K562 (cell line): ENCODE data around the gene RNF40. TPM values are rescaled to one million over a fixed set of nuclear protein-coding genes. Genes with fewer than 3 reads are reported as not detected.
"Not testable (repeated sequence)": the region's sequence is repeated elsewhere in the genome, so short reads cannot be mapped to it uniquely, and the experiment has no call there.

ENCODE experiments used
- ATAC-seq: fragments of 200-7000 bp; cut with Tn5 transposase; 3 replicates; pipeline ENCODE4 v1.9.1; 2020; ENCODE audit warnings: moderate library complexity
- BruUV-seq: library from RNA; stranded (reverse); fragments of 400-500 nt; replicated peaks from 2 replicates; lab custom pipeline; 2021; lab: Mats Ljungman, UMichigan
- CTCF ChIA-PET: fragments of 300-600 bp; formaldehyde crosslinking; extraction: SDS; loops from one replicate; lab custom pipeline; 2021; ENCODE audit warnings: low intra/inter-chr PET ratio; lab: Yijun Ruan, JAX
- POLR2A ChIA-PET: fragments of 300-600, 350-650 bp; sonication (Branson Sonifier 250); formaldehyde crosslinking; extraction: SDS; loops from one replicate; lab custom pipeline; 2021; ENCODE audit warnings: antibody characterized with exemption, inconsistent platforms; lab: Yijun Ruan, JAX
- DNase-seq, 4 experiments: peaks; one replicate each; pipeline versions ENCODE4 v3.0.0 to v3.0.0-alpha.2; 2011 to 2018; ENCODE audit warnings: low spot score in 3 of 4, mixed read lengths in 3 of 4; ENCODE audit errors: extremely low read depth in 1 of 4
- FAIRE-seq: peaks from 2 replicates; lab custom pipeline; 2011; peaks lifted over from hg19 to GRCh38; lab: Jason Lieb, UNC
- H2AFZ ChIP-seq: 2 replicates; pipeline ENCODE4 v1.6.0; 2011; ENCODE audit warnings: low read depth, low read length, control low read depth, inconsistent platforms
- H3K27ac ChIP-seq: fragments of 200-600 bp; 3 replicates; pipeline ENCODE4 v1.8.0; 2011; ENCODE audit warnings: low read depth, mild to moderate bottlenecking, control low read depth, inconsistent platforms, low read length, moderate library complexity, mixed read lengths; ENCODE audit errors: extremely low read depth
- H3K27me3 ChIP-seq, 2 experiments: fragments of 300-600 bp in 1 of 2; 2 replicates in 1 of 2; 3 replicates in 1 of 2; pipeline versions ENCODE4 v1.6.0 to v1.8.0; 2011; ENCODE audit warnings: inconsistent platforms in 2 of 2, low read length in 2 of 2, mild to moderate bottlenecking in 1 of 2, mixed read lengths in 1 of 2, moderate library complexity in 1 of 2; ENCODE audit not compliant: control insufficient read depth in 2 of 2, insufficient read depth in 2 of 2
- H3K36me3 ChIP-seq: fragments of 300-600 bp; 3 replicates; pipeline ENCODE4 v1.8.0; 2011; ENCODE audit warnings: mild to moderate bottlenecking, low read length, inconsistent platforms; ENCODE audit not compliant: control insufficient read depth, insufficient read depth
- H3K4me1 ChIP-seq, 2 experiments: fragments of 200-600 bp in 1 of 2; replicated peaks in 1 of 2; 2 replicates in 1 of 2; 3 replicates in 1 of 2; pipeline versions ENCODE4 v1.5.1 to v1.8.0; 2011; ENCODE audit warnings: inconsistent platforms in 2 of 2, low read length in 2 of 2, mild to moderate bottlenecking in 1 of 2, mixed read lengths in 1 of 2, moderate library complexity in 1 of 2; ENCODE audit not compliant: control insufficient read depth in 2 of 2, insufficient read depth in 2 of 2
- H3K4me2 ChIP-seq: 2 replicates; pipeline ENCODE4 v1.6.1; 2011; ENCODE audit warnings: low read length, control low read depth, inconsistent platforms, mixed read lengths; ENCODE audit not compliant: insufficient read depth
- H3K4me3 ChIP-seq: fragments of 200-600 bp; sonication (generic), shearing (Covaris generic); 2 replicates; pipeline ENCODE4 v1.5.1; 2016; ENCODE audit warnings: control low read depth, inconsistent platforms
- H3K79me2 ChIP-seq: fragments of 200-600 bp; 3 replicates; pipeline ENCODE4 v1.8.0; 2011; ENCODE audit warnings: low read length, inconsistent platforms; ENCODE audit not compliant: control insufficient read depth, insufficient read depth
- H3K9ac ChIP-seq, 2 experiments: 2 replicates each; pipeline versions ENCODE4 v1.6.0 to v1.6.1; 2011; ENCODE audit warnings: low read depth in 2 of 2, low read length in 2 of 2, control low read depth in 1 of 2, inconsistent platforms in 1 of 2, mild to moderate bottlenecking in 1 of 2, mixed read lengths in 1 of 2; ENCODE audit not compliant: insufficient read depth in 1 of 2
- H3K9me1 ChIP-seq: one replicate; pipeline ENCODE4 v1.6.0; 2011; ENCODE audit warnings: inconsistent platforms, mild to moderate bottlenecking, low read length, moderate library complexity; ENCODE audit not compliant: control insufficient read depth, insufficient read depth
- H3K9me3 ChIP-seq: replicated peaks from 2 replicates; pipeline ENCODE4 v1.5.1; 2011; ENCODE audit warnings: low read depth, low read length, inconsistent platforms; ENCODE audit not compliant: control insufficient read depth, insufficient read depth
- H4K20me1 ChIP-seq: replicated peaks from 2 replicates; pipeline ENCODE4 v1.6.1; 2011; ENCODE audit warnings: low read length, inconsistent platforms, mixed read lengths; ENCODE audit not compliant: control insufficient read depth, insufficient read depth
- ADNP ChIP-seq: fragments of 200-800 bp; sonication (Bioruptor generic); IDR thresholded peaks from 2 replicates; pipeline ENCODE4 v1.6.1; 2016; ENCODE audit warnings: missing genetic modification characterization, missing compliant biosample characterization
- ATF7 ChIP-seq: fragments of 450-650 bp; IDR thresholded peaks from 2 replicates; pipeline ENCODE4 v1.7.1; 2014; ENCODE audit warnings: mild to moderate bottlenecking, moderate library complexity
- CBFA2T3 ChIP-seq: fragments of 450-650 bp; IDR thresholded peaks from 2 replicates; pipeline ENCODE4 v1.6.1; 2017
- CREM ChIP-seq: IDR thresholded peaks from 2 replicates; pipeline ENCODE4 v1.6.1; 2014; ENCODE audit warnings: antibody characterized with exemption, low read depth
- DPF2 ChIP-seq: fragments of 450-650 bp; IDR thresholded peaks from 2 replicates; pipeline ENCODE4 v1.6.1; 2016
- EP300 ChIP-seq: IDR thresholded peaks from 2 replicates; pipeline ENCODE4 v1.6.1; 2012; ENCODE audit warnings: low read length, improper control_type of control experiment
- KDM1A ChIP-seq, 2 experiments: fragments of 450-650 bp; IDR thresholded peaks; 2 replicates each; pipeline ENCODE4 v1.6.1; 2016; ENCODE audit warnings: mild to moderate bottlenecking in 2 of 2
- LCOR ChIP-seq: sonication (generic); formaldehyde crosslinking; IDR thresholded peaks from 2 replicates; pipeline ENCODE4 v1.8.0; 2022; ENCODE audit warnings: mild to moderate bottlenecking, missing genetic modification reagents
- MEF2A ChIP-seq: IDR thresholded peaks from 2 replicates; pipeline ENCODE4 v1.6.1; 2011; ENCODE audit warnings: low read depth, mild to moderate bottlenecking, low read length, moderate library complexity; ENCODE audit not compliant: control insufficient read depth
- MEF2D ChIP-seq: conservative IDR thresholded peaks from 2 replicates; pipeline ENCODE4 v1.6.1; 2016; ENCODE audit warnings: low read depth, missing genetic modification characterization, missing compliant biosample characterization
- MEIS2 ChIP-seq: fragments of 450-650 bp; IDR thresholded peaks from 2 replicates; pipeline ENCODE4 v1.6.1; 2014; ENCODE audit warnings: mild to moderate bottlenecking; ENCODE audit not compliant: partially characterized antibody
- NCOR1 ChIP-seq: fragments of 450-650 bp; IDR thresholded peaks from 2 replicates; pipeline ENCODE4 v1.6.1; 2016; ENCODE audit warnings: mild to moderate bottlenecking, moderate library complexity
- SMARCA4 ChIP-seq: fragments of 450-650 bp; IDR thresholded peaks from 2 replicates; pipeline ENCODE4 v1.6.1; 2016
- SMARCC2 ChIP-seq: fragments of 450-650 bp; IDR thresholded peaks from 2 replicates; pipeline ENCODE4 v1.6.1; 2017; ENCODE audit warnings: antibody characterized with exemption, moderate library complexity, mild to moderate bottlenecking, low read depth
- TBL1XR1 ChIP-seq, 2 experiments: IDR thresholded peaks; 2 replicates each; pipeline ENCODE4 v1.6.1; 2012; ENCODE audit warnings: improper control_type of control experiment in 2 of 2, low read length in 2 of 2, mild to moderate bottlenecking in 1 of 2
- TCF3 ChIP-seq: sonication (generic); formaldehyde crosslinking; IDR thresholded peaks from 2 replicates; pipeline ENCODE4 v1.4.0; 2020; ENCODE audit warnings: mild to moderate bottlenecking, missing genetic modification reagents
- ZNF24 ChIP-seq: fragments of 450-650 bp; IDR thresholded peaks from 2 replicates; pipeline ENCODE4 v1.6.1; 2016
- ZNF384 ChIP-seq: IDR thresholded peaks from 2 replicates; pipeline ENCODE4 v1.6.1; 2012; ENCODE audit warnings: low read depth, low read length, improper control_type of control experiment
- WGBS: fragments of 100-300 bp; shearing (Covaris generic); methylation state at CpG from one replicate; pipeline ENCODE4 v1.1.6; 2016; ENCODE audit warnings: low coverage, mixed read lengths; ENCODE audit not compliant: insufficient coverage; ENCODE audit errors: missing lambda C conversion rate; 5-methylcytosine and 5-hydroxymethylcytosine counted together
- in situ Hi-C: fragments of 300-500 bp; cut with MboI; formaldehyde crosslinking; loops from 4 replicates; pipeline ENCODE4 v1.15.0; 2018; ENCODE audit warnings: inconsistent platforms, mixed read lengths
- intact Hi-C: fragments of 100-400 bp; cut with micrococcal nuclease; formaldehyde crosslinking; loops from 2 replicates; pipeline ENCODE4 v1.14.2; 2022
- polyA plus RNA-seq, 8 experiments: library from polyadenylated mRNA; depleted of rRNA in 4 of 8; stranded (reverse) in 5 of 8; unstranded in 3 of 8; fragments of >200 nt; fragmentation: Nextera tagmentation in 2 of 8; fragmentation: Illumina TruSeq in 1 of 8; extraction: Ambion mirVana in 2 of 8; extraction: Trizol in 1 of 8; gene quantifications; 2 replicates each; pipeline versions ENCODE4 v1.2.1 to v1.2.3, GENCODE V29; 2011 to 2014; ENCODE audit warnings: inconsistent platforms in 1 of 8, missing spikeins in 1 of 8
- total RNA-seq, 7 experiments: library from RNA; depleted of rRNA in 6 of 7; stranded (reverse); fragments of >200 nt in 6 of 7; fragmentation: Illumina TruSeq in 2 of 7; extraction: Trizol in 2 of 7; gene quantifications; 2 replicates each; pipeline versions ENCODE4 v1.2.1 to v1.2.3, GENCODE V29; 2011 to 2021; ENCODE audit warnings: low replicate concordance in 1 of 7
- TF ChIP-seq, protein P1 (sequence below), 2 experiments: IDR thresholded peaks in 1 of 2; conservative IDR thresholded peaks in 1 of 2; 2 replicates each; pipeline ENCODE4 v1.6.1; 2016; ENCODE audit warnings: low read depth in 2 of 2, mild to moderate bottlenecking in 1 of 2, missing compliant biosample characterization in 1 of 2, missing genetic modification characterization in 1 of 2, moderate library complexity in 1 of 2
- TF ChIP-seq, protein P2 (sequence below): IDR thresholded peaks from 2 replicates; pipeline ENCODE4 v1.6.1; 2012; ENCODE audit warnings: low read depth, low read length, improper control_type of control experiment, borderline replicate concordance

RNF40 gene
- total and polyA plus RNA-seq, 9 of the 15 experiments (the other 6 are each of a cell fraction or from before 2014, with no cell fraction given), result 6.2 to 129 (median 81.5) TPM

DNA sequence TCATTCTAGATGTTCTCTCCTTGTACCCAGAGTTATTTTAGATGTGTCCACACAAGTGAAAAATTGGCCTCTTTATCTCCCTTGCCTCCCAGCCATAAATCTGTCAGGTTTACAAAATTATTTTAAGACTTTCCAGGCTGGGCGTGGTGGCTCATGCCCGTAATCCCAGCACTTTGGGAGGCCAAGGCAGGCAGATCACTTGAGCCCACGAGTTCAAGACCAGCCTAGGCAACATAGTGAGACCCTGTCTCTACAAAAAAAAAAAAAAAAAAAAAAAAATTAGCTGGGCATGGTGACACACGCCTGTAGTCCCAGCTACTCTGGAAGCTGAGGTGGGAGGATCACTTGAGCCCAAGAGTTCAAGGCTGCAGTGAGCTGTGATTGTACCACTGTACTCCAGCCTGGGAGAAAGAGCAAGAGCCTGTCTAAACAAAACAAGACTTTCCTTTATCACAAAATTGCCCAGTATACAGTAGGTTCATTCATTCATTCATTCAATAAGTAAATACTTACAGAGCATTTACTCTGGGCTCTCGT lies 46.8 kb downstream of the RNF40 start:
- H3K79me2 ChIP-seq, H4K20me1 ChIP-seq, H3K27me3 ChIP-seq, CTCF ChIA-PET, BruUV-seq, H3K9ac ChIP-seq, in situ Hi-C loops, H3K9me1 ChIP-seq, H3K36me3 ChIP-seq, H3K9me3 ChIP-seq, H3K4me3 ChIP-seq: not testable (repeated sequence)
- Histone ChIP-seq H3K4me1 (peaks cover 24 to 38% of the 10 kb centered on the region in 2 experiments), H3K27ac (peak overlapping the region; percentile 12; the same call in 2 of the 3 replicates), H3K4me2 (peak overlapping the region; percentile 5; the same call in 1 of the 2 replicates), H2AFZ (peak overlapping the region; percentile 21; the same call in 1 of the 2 replicates)
- DNase-seq (peak in 2 of 4 experiments; percentile 49 to 74), ATAC-seq (peak; percentile 36), FAIRE-seq (peak; percentile 75)
- POLR2A ChIA-PET, result interaction anchor here (1.1 to 1.5 kb wide), 3 partner anchors 9 to 30 kb away, joined by 4 to 6 read pairs (median 4); no protein-coding TSS in a partner anchor
- WGBS, result 22% methylated on average over 5 of the region's 5 CpGs
- intact Hi-C loops, result loop anchor here (5.0 kb wide), 1 partner anchor 68 kb away; no protein-coding TSS in a partner anchor
- TF ChIP-seq NCOR1 (peak; percentile 38; the same call in 1 of the 2 replicates), EP300 (peak; percentile 51), CBFA2T3 (peak; percentile 33; the same call in 1 of the 2 replicates), ZNF24 (peak; percentile 38; the same call in 1 of the 2 replicates), ZNF384 (0 out of 2 replicates have a peak, but pooled peaks have one; percentile 28), CREM (0 out of 2 replicates have a peak, but pooled peaks have one; percentile 10), ATF7 (peak; percentile 31; the same call in 1 of the 2 replicates), TBL1XR1 (IDR thresholded peaks at IDR 0.05; ENCODE audit: low read length in 2 of 2) (peak in 1 of 2 experiments; percentile 50; a peak in 1 of 4 replicates), SMARCC2 (0 out of 2 replicates have a peak, but pooled peaks have one; percentile 2), KDM1A (IDR thresholded peaks at IDR 0.05) (peak in 1 of 2 experiments; percentile 74; a peak in 3 of 4 replicates), MEF2D (tag) (peak; percentile 92), DPF2 (peak; percentile 78), ADNP (tag) (peak; percentile 97), MEIS2 (peak; percentile 100), SMARCA4 (0 out of 2 replicates have a peak, but pooled peaks have one; percentile 55), MEF2A (peak; percentile 41; the same call in 1 of the 2 replicates), LCOR (0 out of 2 replicates have a peak, but pooled peaks have one; percentile 41), TCF3 (CRISPR knock-in tag) (0 out of 2 replicates have a peak, but pooled peaks have one; percentile 32)
- TF ChIP-seq, protein P1, sequence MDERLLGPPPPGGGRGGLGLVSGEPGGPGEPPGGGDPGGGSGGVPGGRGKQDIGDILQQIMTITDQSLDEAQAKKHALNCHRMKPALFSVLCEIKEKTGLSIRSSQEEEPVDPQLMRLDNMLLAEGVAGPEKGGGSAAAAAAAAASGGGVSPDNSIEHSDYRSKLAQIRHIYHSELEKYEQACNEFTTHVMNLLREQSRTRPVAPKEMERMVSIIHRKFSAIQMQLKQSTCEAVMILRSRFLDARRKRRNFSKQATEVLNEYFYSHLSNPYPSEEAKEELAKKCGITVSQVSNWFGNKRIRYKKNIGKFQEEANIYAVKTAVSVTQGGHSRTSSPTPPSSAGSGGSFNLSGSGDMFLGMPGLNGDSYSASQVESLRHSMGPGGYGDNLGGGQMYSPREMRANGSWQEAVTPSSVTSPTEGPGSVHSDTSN (CRISPR knock-in tag; IDR thresholded peaks at IDR 0.05; ENCODE audit: low read depth), result peak; percentile 55; the same call in 1 of the 2 replicates
- TF ChIP-seq, protein P1 (tag; conservative IDR thresholded peaks at IDR 0.05; ENCODE audit: low read depth), result peak; percentile 99
- TF ChIP-seq, protein P2, sequence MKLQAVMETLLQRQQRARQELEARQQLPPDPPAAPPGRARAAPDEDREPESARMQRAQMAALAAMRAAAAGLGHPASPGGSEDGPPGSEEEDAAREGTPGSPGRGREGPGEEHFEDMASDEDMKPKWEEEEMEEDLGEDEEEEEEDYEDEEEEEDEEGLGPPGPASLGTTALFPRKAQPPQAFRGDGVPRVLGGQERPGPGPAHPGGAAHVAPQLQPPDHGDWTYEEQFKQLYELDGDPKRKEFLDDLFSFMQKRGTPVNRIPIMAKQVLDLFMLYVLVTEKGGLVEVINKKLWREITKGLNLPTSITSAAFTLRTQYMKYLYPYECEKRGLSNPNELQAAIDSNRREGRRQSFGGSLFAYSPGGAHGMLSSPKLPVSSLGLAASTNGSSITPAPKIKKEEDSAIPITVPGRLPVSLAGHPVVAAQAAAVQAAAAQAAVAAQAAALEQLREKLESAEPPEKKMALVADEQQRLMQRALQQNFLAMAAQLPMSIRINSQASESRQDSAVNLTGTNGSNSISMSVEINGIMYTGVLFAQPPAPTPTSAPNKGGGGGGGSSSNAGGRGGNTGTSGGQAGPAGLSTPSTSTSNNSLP, result peak; percentile 63; the same call in 1 of the 2 replicates
